GM19099 (cell line): ENCODE results near the gene ROBO1.

Source experiments
- POLR2A ChIP-seq: IDR thresholded peaks from 3 replicates; pipeline ENCODE4 v1.6.1; 2011; ENCODE audit warnings: low read depth; ENCODE audit not compliant: insufficient read length; ENCODE audit errors: extremely low read depth

ROBO1 gene

GRCh38 chr3:79767905-79768267, at the start of gene ROBO1:
ROBO1 (minus strand) TSS chr3:79767998.
- TF ChIP-seq POLR2A, result no peak

GRCh38 chr3:79817224-79817623, 49.4 kb upstream of the ROBO1 start:
- TF ChIP-seq POLR2A, result no peak

- no peak for TF ChIP-seq POLR2A
Observed at GRCh38 chr3:79815478-79815877, 47.7 kb upstream of the ROBO1 start.

GRCh38 chr3:79810581-79810980, 42.8 kb upstream of the ROBO1 start:
- no peak for TF ChIP-seq POLR2A

GRCh38 chr3:79810092-79810491, 42.3 kb upstream of the ROBO1 start:
- no peak for TF ChIP-seq POLR2A

- no peak for TF ChIP-seq POLR2A
Observed at GRCh38 chr3:79809106-79809505, 41.3 kb upstream of the ROBO1 start.

- TF ChIP-seq POLR2A, result no peak
Observed at GRCh38 chr3:79808515-79808914, 40.7 kb upstream of the ROBO1 start.

- TF ChIP-seq POLR2A, result no peak
Observed at GRCh38 chr3:79773291-79773690, 5.5 kb upstream of the ROBO1 start.

GRCh38 chr3:79769229-79769628, 1.4 kb upstream of the ROBO1 start:
- no peak for TF ChIP-seq POLR2A

GRCh38 chr3:79767194-79767904, 449 bp downstream of the ROBO1 start:
- no peak for TF ChIP-seq POLR2A

GRCh38 chr3:79766496-79767193, 1.2 kb downstream of the ROBO1 start:
- TF ChIP-seq POLR2A, result no peak

GRCh38 chr3:79765911-79766310, 1.9 kb downstream of the ROBO1 start:
- no peak for TF ChIP-seq POLR2A

GRCh38 chr3:79761441-79761840, 6.4 kb downstream of the ROBO1 start:
- no peak for TF ChIP-seq POLR2A

- no peak for TF ChIP-seq POLR2A
Observed at GRCh38 chr3:79751703-79752102, 16.1 kb downstream of the ROBO1 start.

GRCh38 chr3:79737530-79737929, 30.3 kb downstream of the ROBO1 start:
- no peak for TF ChIP-seq POLR2A

- no peak for TF ChIP-seq POLR2A
Observed at GRCh38 chr3:79729096-79729495, 38.7 kb downstream of the ROBO1 start.
